Measurements from ENCODE around the gene RASL11B. TPM values are rescaled to one million over a fixed set of nuclear protein-coding genes. Genes with fewer than 3 reads are reported as not detected.
"Not testable (repeated sequence)": the region's sequence is repeated elsewhere in the genome, so short reads cannot be mapped to it uniquely, and the experiment has no call there.

Gene RASL11B
- total RNA-seq, 2 donors from 2014 or later, result 0.35 TPM; not detected in 1

GRCh38 chr4:52824270-52824602 lies 37.9 kb upstream of the RASL11B start:
- Histone ChIP-seq H3K9ac (ENCODE audit: low read depth in 2 of 2, low read length in 2 of 2) (no peak overlapping the region), H3K9me3 (no peaks in the 10 kb centered on the region), H3K36me3 (no peaks in the 10 kb centered on the region), H3K27me3 (no peaks in the 10 kb centered on the region), H3K4me1 (no peaks in the 10 kb centered on the region), H3K4me3 (no peak overlapping the region), H3K27ac (no peak overlapping the region)
- no peak for TF ChIP-seq CTCF (IDR thresholded peaks at IDR 0.05)
- intact Hi-C loops (cut with DNase I), result no loop called here
- no peak for DNase-seq

- Histone ChIP-seq H3K4me3 (no peak overlapping the region), H3K27me3 (no peaks in the 10 kb centered on the region), H3K36me3 (no peaks in the 10 kb centered on the region), H3K27ac (no peak overlapping the region), H3K9ac (ENCODE audit: low read depth in 2 of 2, low read length in 2 of 2) (no peak overlapping the region), H3K4me1 (no peaks in the 10 kb centered on the region), H3K9me3 (no peaks in the 10 kb centered on the region)
- no peak for TF ChIP-seq CTCF (IDR thresholded peaks at IDR 0.05)
- DNase-seq, result no peak
- intact Hi-C loops (cut with DNase I), result no loop called here
Measured at GRCh38 chr4:52824603-52825459, 37.3 kb upstream of the RASL11B start.

- TF ChIP-seq CTCF (IDR thresholded peaks at IDR 0.05), result no peak
- no peaks in the 10 kb centered on the region for H3K27me3 ChIP-seq
- H3K9me3 ChIP-seq, result no peaks in the 10 kb centered on the region
- no peak overlapping the region for H3K4me3 ChIP-seq
- no peaks in the 10 kb centered on the region for H3K36me3 ChIP-seq
- no peaks in the 10 kb centered on the region for H3K4me1 ChIP-seq
- intact Hi-C loops (cut with DNase I), result no loop called here
- H3K9ac ChIP-seq (ENCODE audit: low read depth in 2 of 2, low read length in 2 of 2), result no peak overlapping the region
- no peak overlapping the region for H3K27ac ChIP-seq
- DNase-seq, result no peak
Measured at GRCh38 chr4:52825460-52826090, 36.5 kb upstream of the RASL11B start.

- Histone ChIP-seq H3K36me3 (no peaks in the 10 kb centered on the region), H3K9ac (ENCODE audit: low read depth in 2 of 2, low read length in 2 of 2) (no peak overlapping the region), H3K4me1 (no peaks in the 10 kb centered on the region), H3K27ac (no peak overlapping the region), H3K4me3 (no peak overlapping the region), H3K9me3 (no peaks in the 10 kb centered on the region), H3K27me3 (no peaks in the 10 kb centered on the region)
- DNase-seq, result no peak
- intact Hi-C loops (cut with DNase I), result no loop called here
- TF ChIP-seq CTCF (IDR thresholded peaks at IDR 0.05), result no peak
Measured at GRCh38 chr4:52833941-52834525, 28.1 kb upstream of the RASL11B start.

GRCh38 chr4:52834641-52835456 lies 27.3 kb upstream of the RASL11B start:
- DNase-seq; H3K27ac ChIP-seq; H3K36me3 ChIP-seq; intact Hi-C loops (cut with DNase I); H3K4me3 ChIP-seq; H3K4me1 ChIP-seq; H3K9ac ChIP-seq (ENCODE audit: low read depth in 2 of 2, low read length in 2 of 2); H3K27me3 ChIP-seq; H3K9me3 ChIP-seq: not testable (repeated sequence)

All from colonic mucosa (tissue), 4 donors.